Prostate gland (tissue), 2 donors: ENCODE results near the gene ITPR1.

Source experiments
- POLR2A ChIP-seq: fragments of 450-650 bp; IDR thresholded peaks from one replicate; pipeline ENCODE4 v1.6.1; 2016; ENCODE audit warnings: antibody characterized with exemption, mild to moderate bottlenecking
- TF ChIP-seq, protein P1 (sequence below), 4 experiments: fragments of 200-600 bp in 2 of 4; fragments of 450-650 bp in 2 of 4; sonication (generic) in 2 of 4; IDR thresholded peaks; 1 replicate in 3 of 4; 2 replicates in 1 of 4; pipeline ENCODE4 v1.5.1; 2016 to 2019; ENCODE audit warnings: antibody characterized with exemption in 4 of 4, mild to moderate bottlenecking in 2 of 4, moderate library complexity in 2 of 4

DNA sequence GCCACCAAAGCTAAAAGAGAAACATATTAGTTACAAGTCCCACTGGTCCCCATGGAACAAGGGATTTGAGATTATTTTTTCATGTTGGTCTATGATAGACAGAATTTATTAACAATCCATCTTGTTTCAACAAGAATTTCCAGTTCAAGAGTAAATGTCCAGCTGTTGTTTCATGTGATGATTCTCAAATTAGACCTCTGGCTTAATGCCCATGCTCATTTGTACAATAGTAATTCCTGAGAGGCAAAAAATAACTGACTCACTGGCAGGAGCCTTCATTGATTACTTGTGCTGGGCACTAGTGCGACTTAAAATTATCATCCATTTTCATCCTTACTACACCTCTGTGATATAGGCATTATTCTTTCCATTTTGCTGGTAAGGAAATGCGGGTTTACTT is 171.3 kb downstream of the ITPR1 start:
- TF ChIP-seq, protein P1, sequence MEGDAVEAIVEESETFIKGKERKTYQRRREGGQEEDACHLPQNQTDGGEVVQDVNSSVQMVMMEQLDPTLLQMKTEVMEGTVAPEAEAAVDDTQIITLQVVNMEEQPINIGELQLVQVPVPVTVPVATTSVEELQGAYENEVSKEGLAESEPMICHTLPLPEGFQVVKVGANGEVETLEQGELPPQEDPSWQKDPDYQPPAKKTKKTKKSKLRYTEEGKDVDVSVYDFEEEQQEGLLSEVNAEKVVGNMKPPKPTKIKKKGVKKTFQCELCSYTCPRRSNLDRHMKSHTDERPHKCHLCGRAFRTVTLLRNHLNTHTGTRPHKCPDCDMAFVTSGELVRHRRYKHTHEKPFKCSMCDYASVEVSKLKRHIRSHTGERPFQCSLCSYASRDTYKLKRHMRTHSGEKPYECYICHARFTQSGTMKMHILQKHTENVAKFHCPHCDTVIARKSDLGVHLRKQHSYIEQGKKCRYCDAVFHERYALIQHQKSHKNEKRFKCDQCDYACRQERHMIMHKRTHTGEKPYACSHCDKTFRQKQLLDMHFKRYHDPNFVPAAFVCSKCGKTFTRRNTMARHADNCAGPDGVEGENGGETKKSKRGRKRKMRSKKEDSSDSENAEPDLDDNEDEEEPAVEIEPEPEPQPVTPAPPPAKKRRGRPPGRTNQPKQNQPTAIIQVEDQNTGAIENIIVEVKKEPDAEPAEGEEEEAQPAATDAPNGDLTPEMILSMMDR (IDR thresholded peaks at IDR 0.05): no peak
- TF ChIP-seq POLR2A: no peak
